ENCODE data around the gene KDM6B.

Gene KDM6B

GRCh38 chr17:7824021-7824924 lies 9.7 kb upstream of the KDM6B start:
- no peak for DNase-seq

- DNase-seq: peak in 1 of 2 experiments; percentile 52
Observed at GRCh38 chr17:7825206-7825990, 8.6 kb upstream of the KDM6B start.

- no peak for DNase-seq
Observed at GRCh38 chr17:7830616-7831015, 3.4 kb upstream of the KDM6B start.

- DNase-seq: no peak
Observed at GRCh38 chr17:7831233-7831632, 2.8 kb upstream of the KDM6B start.

GRCh38 chr17:7832431-7832830 lies 1.6 kb upstream of the KDM6B start:
- no peak for DNase-seq

- DNase-seq: no peak
Observed at GRCh38 chr17:7833011-7833794, 814 bp upstream of the KDM6B start.

GRCh38 chr17:7834542-7834956 lies 532 bp downstream of the KDM6B start:
- DNase-seq: peak in 1 of 2 experiments; percentile 76

- DNase-seq: peak; percentile 96
Observed at GRCh38 chr17:7834957-7835813, 1.2 kb downstream of the KDM6B start.

- DNase-seq: peak in 1 of 2 experiments; percentile 69
Observed at GRCh38 chr17:7835814-7836595, 2.0 kb downstream of the KDM6B start.

GRCh38 chr17:7836596-7837407 lies 2.8 kb downstream of the KDM6B start:
- DNase-seq: peak; percentile 90 to 93

GRCh38 chr17:7837408-7838088 lies 3.5 kb downstream of the KDM6B start:
- DNase-seq: no peak

GRCh38 chr17:7838090-7839075 lies 4.4 kb downstream of the KDM6B start:
- peak in 1 of 2 experiments; percentile 29 for DNase-seq

- no peak for DNase-seq
Observed at GRCh38 chr17:7839190-7839875, 5.3 kb downstream of the KDM6B start.

- DNase-seq: peak in 1 of 2 experiments; percentile 69
Observed at GRCh38 chr17:7839876-7840261, 5.9 kb downstream of the KDM6B start.

GRCh38 chr17:7840441-7840840 lies 6.4 kb downstream of the KDM6B start:
- DNase-seq: no peak

- DNase-seq: no peak
Observed at GRCh38 chr17:7840875-7841274, 6.9 kb downstream of the KDM6B start.

- DNase-seq: peak; percentile 56 to 73
Observed at GRCh38 chr17:7841396-7841914, 7.4 kb downstream of the KDM6B start.
